T-helper 17 cell (primary cell): ENCODE measurements around the gene KCNJ10. TPM values are rescaled to one million over a fixed set of nuclear protein-coding genes. Genes with fewer than 3 reads are reported as not detected.

Source experiments
- ATAC-seq: fragments of 150-1000 bp; cut with Tn5 transposase; 2 replicates; pipeline ENCODE4 v1.10.0; 2021; ENCODE audit warnings: mild to moderate bottlenecking, moderate library complexity
- DNase-seq, 3 donors: peaks; one replicate each; pipeline versions ENCODE4 v3.0.0 to v3.0.0-alpha.2; 2020 to 2021
- H3K9me3 ChIP-seq: one replicate; pipeline ENCODE4 v1.7.0; 2013; ENCODE audit warnings: low read length, mild to moderate bottlenecking; ENCODE audit not compliant: control insufficient read depth, poor library complexity, severe bottlenecking
- H3K27ac Mint-ChIP-seq: one replicate; pipeline ENCODE4 v1.8.0; 2022; ENCODE audit warnings: mild to moderate bottlenecking, moderate library complexity, mixed read lengths
- H3K27me3 Mint-ChIP-seq: one replicate; pipeline ENCODE4 v1.8.0; 2022; ENCODE audit warnings: mixed read lengths
- H3K36me3 Mint-ChIP-seq: one replicate; pipeline ENCODE4 v1.8.0; 2022; ENCODE audit warnings: low read depth, mixed read lengths
- H3K4me1 Mint-ChIP-seq: one replicate; pipeline ENCODE4 v1.8.0; 2022; ENCODE audit warnings: mild to moderate bottlenecking, mixed read lengths
- H3K4me3 Mint-ChIP-seq: one replicate; pipeline ENCODE4 v1.8.0; 2022; ENCODE audit warnings: mild to moderate bottlenecking, moderate library complexity, mixed read lengths
- total RNA-seq, 4 donors: library from RNA in 2 of 4; stranded (reverse) in 2 of 4; gene quantifications; one replicate each; pipeline ENCODE4 v1.2.3 and lab custom pipeline; 2022 to 2026

KCNJ10 gene
- total RNA-seq, 2 donors from 2014 or later: not detected

DNA sequence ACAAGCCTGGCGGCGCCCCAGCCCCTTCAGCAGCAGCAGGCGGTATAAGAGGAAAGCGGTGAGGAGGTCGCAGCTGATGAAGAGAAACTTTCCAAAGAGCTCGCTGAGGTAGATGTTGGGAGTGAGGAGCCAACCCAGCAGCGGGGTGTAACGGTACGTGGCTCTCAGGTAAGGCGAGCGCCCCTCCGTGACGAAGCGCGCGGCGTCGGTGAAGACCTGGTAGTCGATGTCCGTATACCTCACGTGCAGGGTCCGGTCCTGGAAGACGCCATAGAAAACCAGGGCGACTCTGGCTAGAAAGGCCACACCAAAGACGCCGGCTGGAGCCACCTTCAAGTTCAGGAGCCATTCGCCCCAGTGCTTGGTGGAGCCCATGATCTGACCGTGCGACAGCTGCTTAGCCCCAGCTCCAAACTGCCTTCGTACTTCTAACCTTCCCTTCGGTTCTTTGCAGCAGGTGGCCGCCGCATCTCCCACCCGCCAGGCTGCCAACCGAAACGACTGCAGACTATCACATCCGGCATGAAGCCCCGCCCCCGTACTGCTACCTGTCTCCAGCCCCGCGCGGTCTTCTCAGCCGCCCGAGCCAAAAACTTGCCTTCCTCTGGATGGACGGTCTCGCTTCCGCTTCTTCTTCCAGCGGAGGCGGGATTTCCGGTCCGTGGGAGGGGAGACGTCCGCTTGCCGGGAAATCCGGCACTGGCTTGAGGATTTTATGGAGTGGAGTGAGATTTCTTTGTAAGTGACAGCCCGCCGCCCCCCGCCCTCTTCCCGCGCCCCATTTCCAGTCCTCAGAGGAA lies 38.4 kb downstream of the KCNJ10 start, which contains the start of gene PIGM:
TSS of gene PIGM (minus strand) at position 626 of the 800 bp plus-strand sequence. CDS start at position 375, 251 bp downstream.
- Mint-ChIP-seq H3K4me3 (peak within 1 kb of the TSS; percentile 98), H3K27me3 (no peaks in the 10 kb centered on the region), H3K36me3 (peaks cover 7% of the 10 kb centered on the region), H3K27ac (peak within 1 kb of the TSS; percentile 95), H3K4me1 (peaks cover 34% of the 10 kb centered on the region)
- DNase-seq: peak; percentile 84 to 90 (median 89)
- peak; percentile 98 for ATAC-seq
- H3K9me3 ChIP-seq: no peaks in the 10 kb centered on the region

DNA sequence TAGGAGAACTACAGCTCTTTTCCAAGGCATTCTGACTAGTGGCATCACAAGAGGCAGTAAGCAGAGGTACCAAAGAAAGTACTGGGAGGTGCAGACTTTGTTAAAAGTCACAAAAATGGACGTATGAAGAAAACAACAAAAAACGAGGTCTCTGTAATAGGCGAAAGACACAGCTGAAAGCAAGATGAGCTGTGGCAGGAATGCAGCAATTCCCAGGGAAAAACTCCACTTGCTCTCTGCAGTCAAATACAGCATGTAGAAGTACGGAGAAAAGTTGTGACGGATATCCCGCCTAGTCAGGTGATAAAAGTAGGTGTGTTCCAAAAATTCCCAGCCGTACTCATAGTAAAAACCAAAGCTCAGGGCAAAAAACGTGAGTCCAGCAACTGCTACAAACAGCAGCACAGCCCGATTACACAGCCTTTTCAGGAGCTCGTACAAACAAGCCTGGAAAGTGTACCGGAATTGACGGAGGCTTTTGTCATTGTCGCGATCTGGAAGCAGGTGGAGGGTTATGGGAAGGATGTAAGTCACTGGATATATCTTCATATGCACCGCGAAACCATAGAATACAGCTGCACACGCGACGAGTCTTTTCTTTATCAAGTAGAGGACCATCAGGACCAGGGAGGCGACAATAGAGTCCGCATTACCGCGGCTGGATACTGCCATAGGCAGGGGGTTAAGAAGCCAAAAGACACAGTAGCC lies 39.1 kb downstream of the KCNJ10 start:
- Mint-ChIP-seq H3K36me3 (peaks cover 7% of the 10 kb centered on the region), H3K4me3 (peak overlapping the region; percentile 98), H3K27me3 (no peaks in the 10 kb centered on the region), H3K27ac (peak overlapping the region; percentile 95), H3K4me1 (peaks cover 34% of the 10 kb centered on the region)
- H3K9me3 ChIP-seq: no peaks in the 10 kb centered on the region
- peak; percentile 17 for ATAC-seq
- no peak for DNase-seq

GRCh38 chr1:160028426-160028825 lies 41.5 kb downstream of the KCNJ10 start:
- DNase-seq (no peak), ATAC-seq (no peak)
- no peaks in the 10 kb centered on the region for H3K27me3 Mint-ChIP-seq
- H3K4me1 Mint-ChIP-seq: peaks cover 39% of the 10 kb centered on the region
- H3K36me3 Mint-ChIP-seq: peaks cover 2% of the 10 kb centered on the region
- H3K9me3 ChIP-seq: no peaks in the 10 kb centered on the region
- no peak overlapping the region for H3K4me3 Mint-ChIP-seq
- no peak overlapping the region for H3K27ac Mint-ChIP-seq

DNA sequence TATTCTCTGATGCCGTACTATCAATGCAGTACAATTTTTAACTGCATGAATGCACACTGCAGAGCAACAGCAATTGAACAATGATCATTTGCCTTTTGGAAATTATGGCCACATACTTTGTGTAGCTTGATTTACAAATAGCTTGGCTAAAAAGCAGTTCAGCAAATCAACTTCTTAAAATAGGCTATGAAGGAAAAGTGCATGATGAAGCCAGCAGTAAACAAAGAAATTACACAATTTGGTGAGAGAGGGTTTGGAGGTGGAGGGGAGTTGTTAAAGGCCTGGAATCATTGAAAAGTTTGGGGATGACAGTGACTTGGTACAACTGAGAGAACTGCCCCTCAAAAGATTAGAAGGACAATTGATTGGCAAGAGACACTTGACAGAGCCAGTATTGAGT lies 44.6 kb downstream of the KCNJ10 start:
- H3K4me3 Mint-ChIP-seq: no peak overlapping the region
- H3K27me3 Mint-ChIP-seq: no peaks in the 10 kb centered on the region
- H3K4me1 Mint-ChIP-seq: peaks cover 25% of the 10 kb centered on the region
- no peaks in the 10 kb centered on the region for H3K9me3 ChIP-seq
- peaks cover 2% of the 10 kb centered on the region for H3K36me3 Mint-ChIP-seq
- DNase-seq: no peak
- ATAC-seq: no peak
- H3K27ac Mint-ChIP-seq: no peak overlapping the region

GRCh38 chr1:160024195-160024905 lies 45.6 kb downstream of the KCNJ10 start:
- DNase-seq (no peak), ATAC-seq (no peak)
- H3K9me3 ChIP-seq: no peaks in the 10 kb centered on the region
- Mint-ChIP-seq H3K4me1 (peaks cover 21% of the 10 kb centered on the region), H3K4me3 (no peak overlapping the region), H3K27ac (no peak overlapping the region), H3K27me3 (no peaks in the 10 kb centered on the region), H3K36me3 (peaks cover 2% of the 10 kb centered on the region)

DNA sequence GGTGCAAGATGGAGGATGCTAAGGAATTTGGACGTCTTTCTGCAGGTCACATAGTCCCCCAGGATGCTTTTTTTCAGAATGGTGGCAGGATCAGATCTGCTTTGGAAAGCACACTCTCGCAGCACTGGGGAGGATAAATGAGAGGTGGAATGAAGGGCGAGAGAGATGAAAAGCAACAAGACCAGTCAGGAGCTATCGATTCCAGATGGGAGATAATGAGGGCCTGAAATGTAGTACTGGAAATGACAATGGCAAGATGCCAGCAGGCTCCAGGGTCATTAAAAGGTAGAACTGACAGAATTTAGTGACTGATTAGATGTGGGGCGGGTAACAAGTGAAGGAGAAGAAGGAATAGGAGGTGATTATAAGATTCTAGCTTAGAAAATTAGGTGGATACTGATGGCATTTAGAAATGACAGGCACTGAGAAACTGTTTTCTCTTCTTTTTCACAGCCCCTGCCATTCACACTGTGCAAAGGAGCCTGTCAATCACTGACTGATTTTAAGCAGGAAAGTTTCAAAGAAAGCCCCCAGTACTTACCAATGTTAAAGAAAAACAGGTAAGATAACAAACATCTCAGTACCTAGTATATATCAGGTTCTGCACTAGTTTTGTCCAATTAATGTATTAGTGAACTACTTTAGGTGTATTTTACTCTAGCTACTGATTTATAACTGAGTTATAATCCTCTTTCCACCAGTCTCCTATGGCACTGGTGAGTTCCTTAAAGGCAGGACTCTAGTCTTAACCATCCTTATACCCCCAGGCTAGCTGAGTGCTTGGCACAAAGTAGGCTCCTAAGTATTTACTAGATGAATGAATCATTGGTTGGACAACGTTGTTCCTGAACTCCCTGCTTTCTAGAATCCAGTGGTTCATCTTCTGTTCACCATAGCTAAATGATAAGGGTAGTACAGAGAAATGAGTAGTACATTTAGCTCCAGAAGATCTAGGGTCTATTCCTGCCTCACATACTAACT lies 47.3 kb downstream of the KCNJ10 start:
- H3K27me3 Mint-ChIP-seq: peaks cover 13% of the 10 kb centered on the region
- H3K4me1 Mint-ChIP-seq: peaks cover 18% of the 10 kb centered on the region
- H3K9me3 ChIP-seq: no peaks in the 10 kb centered on the region
- H3K4me3 Mint-ChIP-seq: no peak overlapping the region
- ATAC-seq (no peak), DNase-seq (no peak)
- H3K27ac Mint-ChIP-seq: peak overlapping the region; percentile 67
- H3K36me3 Mint-ChIP-seq: peaks cover 2% of the 10 kb centered on the region

DNA sequence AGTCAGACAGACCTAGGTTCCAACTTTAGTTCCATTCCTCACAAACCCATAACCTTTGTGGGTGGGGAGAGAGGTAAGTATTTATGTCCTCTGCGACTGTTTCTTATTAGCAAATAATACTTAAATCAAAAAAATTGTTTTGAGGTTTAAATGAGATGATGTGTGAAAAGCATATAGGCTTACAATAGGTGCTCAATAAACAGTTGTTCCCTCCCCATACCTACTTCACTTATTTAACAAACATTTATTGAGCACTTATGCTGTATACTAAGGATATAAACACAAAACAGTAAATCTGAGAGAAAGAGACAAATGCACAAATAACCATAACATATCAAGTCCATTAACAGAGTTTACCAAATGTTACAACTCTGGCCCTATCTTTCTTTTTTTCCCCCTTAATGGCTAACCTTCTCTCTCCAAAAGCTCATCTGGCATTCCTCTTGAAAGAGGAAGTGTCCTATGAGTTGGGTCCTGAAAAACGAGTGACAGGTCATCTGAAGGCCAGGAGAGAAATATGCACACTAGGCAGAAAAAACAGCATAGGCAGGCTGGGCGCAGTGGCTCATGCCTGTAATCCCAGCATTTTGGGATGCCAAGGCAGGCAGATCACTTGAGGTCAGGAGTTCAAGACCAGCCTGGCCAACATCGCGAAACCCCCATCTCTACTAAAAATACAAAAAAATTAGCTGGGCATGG lies 48.4 kb downstream of the KCNJ10 start:
- peaks cover 21% of the 10 kb centered on the region for H3K27me3 Mint-ChIP-seq
- no peak for ATAC-seq
- no peaks in the 10 kb centered on the region for H3K9me3 ChIP-seq
- H3K27ac Mint-ChIP-seq: peak overlapping the region; percentile 67
- H3K4me1 Mint-ChIP-seq: peaks cover 18% of the 10 kb centered on the region
- DNase-seq: no peak
- no peak overlapping the region for H3K4me3 Mint-ChIP-seq
- H3K36me3 Mint-ChIP-seq: peaks cover 6% of the 10 kb centered on the region

DNA sequence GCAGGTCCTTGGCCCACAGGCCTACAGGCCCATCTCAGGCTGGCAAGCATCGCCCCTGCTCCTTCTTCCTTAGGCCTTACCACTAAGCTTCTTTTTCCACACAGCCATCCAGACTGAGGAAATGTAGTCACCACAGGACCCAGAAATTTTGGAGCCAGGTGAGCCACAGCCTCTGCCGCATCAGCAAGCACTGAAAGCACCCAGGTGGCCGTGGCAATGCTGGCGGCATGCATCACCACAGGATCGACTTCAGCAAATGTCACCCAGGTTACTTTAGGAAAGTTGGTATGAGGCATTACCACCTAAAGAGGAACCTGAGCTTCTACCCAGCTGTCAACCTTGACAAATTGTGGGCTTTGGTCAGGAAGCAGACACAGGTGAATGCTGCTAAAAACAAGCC lies 49.8 kb downstream of the KCNJ10 start:
- H3K4me3 Mint-ChIP-seq: no peak overlapping the region
- H3K9me3 ChIP-seq: no peaks in the 10 kb centered on the region
- H3K36me3 Mint-ChIP-seq: peaks cover 6% of the 10 kb centered on the region
- H3K27ac Mint-ChIP-seq: no peak overlapping the region
- peaks cover 21% of the 10 kb centered on the region for H3K27me3 Mint-ChIP-seq
- DNase-seq (no peak), ATAC-seq (no peak)
- peaks cover 14% of the 10 kb centered on the region for H3K4me1 Mint-ChIP-seq

DNA sequence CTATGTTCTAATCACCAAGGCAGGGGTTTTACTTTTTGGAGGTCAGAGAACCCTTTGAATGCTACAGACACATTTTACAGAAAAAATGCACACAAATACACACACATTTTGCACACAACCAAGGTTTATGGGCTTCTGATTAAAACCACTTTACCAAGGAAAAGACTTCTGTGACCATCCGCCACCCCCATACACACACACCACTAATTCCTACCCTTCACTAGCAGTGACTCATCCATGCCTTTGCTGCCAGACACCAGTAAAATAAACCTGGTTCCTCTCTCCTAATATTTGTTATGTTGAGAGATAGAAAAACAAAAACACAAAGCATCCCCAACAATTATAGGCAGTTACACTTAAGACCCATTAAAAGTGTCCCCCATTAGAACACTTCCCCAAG lies 51.1 kb downstream of the KCNJ10 start:
- Mint-ChIP-seq H3K4me1 (peaks cover 11% of the 10 kb centered on the region), H3K4me3 (no peak overlapping the region), H3K36me3 (peaks cover 6% of the 10 kb centered on the region), H3K27ac (no peak overlapping the region), H3K27me3 (peaks cover 22% of the 10 kb centered on the region)
- no peak for ATAC-seq
- H3K9me3 ChIP-seq: no peaks in the 10 kb centered on the region
- no peak for DNase-seq

- Mint-ChIP-seq H3K27ac (no peak overlapping the region), H3K4me1 (peaks cover 9% of the 10 kb centered on the region), H3K36me3 (peaks cover 8% of the 10 kb centered on the region), H3K4me3 (no peak overlapping the region), H3K27me3 (peaks cover 27% of the 10 kb centered on the region)
- H3K9me3 ChIP-seq: no peaks in the 10 kb centered on the region
- ATAC-seq: no peak
- DNase-seq: no peak
Observed at GRCh38 chr1:160018347-160018746, 51.6 kb downstream of the KCNJ10 start.

- peaks cover 28% of the 10 kb centered on the region for H3K27me3 Mint-ChIP-seq
- H3K4me1 Mint-ChIP-seq: peaks cover 9% of the 10 kb centered on the region
- no peak for ATAC-seq
- DNase-seq: no peak
- H3K4me3 Mint-ChIP-seq: no peak overlapping the region
- no peaks in the 10 kb centered on the region for H3K9me3 ChIP-seq
- peaks cover 8% of the 10 kb centered on the region for H3K36me3 Mint-ChIP-seq
- H3K27ac Mint-ChIP-seq: no peak overlapping the region
Observed at GRCh38 chr1:160017592-160017991, 52.4 kb downstream of the KCNJ10 start.

DNA sequence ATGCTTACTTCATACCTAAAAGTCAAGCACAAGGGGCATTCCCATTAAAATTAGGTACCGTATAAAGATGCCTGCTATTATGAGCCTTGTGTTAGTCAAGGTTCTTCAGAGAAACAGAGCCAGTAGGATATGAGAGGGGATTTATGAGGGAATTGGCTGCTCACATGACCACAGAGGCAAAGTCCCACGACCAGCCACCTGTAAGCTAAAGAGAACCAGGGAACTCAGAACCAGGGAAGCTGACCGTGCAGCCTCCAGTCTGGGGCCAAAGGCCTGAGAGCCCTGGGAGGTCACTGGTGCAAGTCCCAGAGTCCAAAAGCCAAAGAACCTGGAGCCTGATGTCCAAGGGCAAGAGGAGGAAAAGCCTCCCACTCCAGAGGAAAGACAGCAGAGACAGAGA lies 58.2 kb downstream of the KCNJ10 start:
- H3K9me3 ChIP-seq: no peaks in the 10 kb centered on the region
- H3K4me3 Mint-ChIP-seq: no peak overlapping the region
- ATAC-seq (no peak), DNase-seq (no peak)
- H3K36me3 Mint-ChIP-seq: peaks cover 2% of the 10 kb centered on the region
- H3K27ac Mint-ChIP-seq: no peak overlapping the region
- no peaks in the 10 kb centered on the region for H3K4me1 Mint-ChIP-seq
- peaks cover 18% of the 10 kb centered on the region for H3K27me3 Mint-ChIP-seq
